Aorta (tissue), 5 donors: ENCODE results near the gene FBXL7. TPM values are rescaled to one million over a fixed set of nuclear protein-coding genes. Genes with fewer than 3 reads are reported as not detected.

Experiments used
- ATAC-seq: fragments of 200-7000 bp; cut with Tn5 transposase; one replicate; pipeline ENCODE4 v1.9.1; 2022; ENCODE audit warnings: moderate library complexity; ENCODE audit not compliant: low FRiP score
- DNase-seq, 2 donors: peaks; one replicate each; pipeline ENCODE4 v3.0.0-alpha.2; 2020
- H3K27ac ChIP-seq, 2 donors: one replicate each; pipeline ENCODE4 v1.5.1; 2013; ENCODE audit warnings: low read length in 2 of 2, mild to moderate bottlenecking in 2 of 2, moderate library complexity in 2 of 2, control low read depth in 1 of 2, inconsistent platforms in 1 of 2, low read depth in 1 of 2
- H3K27me3 ChIP-seq, 2 donors: one replicate each; pipeline ENCODE4 v1.6.1; 2013; ENCODE audit warnings: control low read depth in 1 of 2, low read length in 1 of 2, mild to moderate bottlenecking in 1 of 2, moderate library complexity in 1 of 2; ENCODE audit not compliant: insufficient read depth in 2 of 2, control insufficient read depth in 1 of 2
- H3K36me3 ChIP-seq, 2 donors: one replicate each; pipeline ENCODE4 v1.6.1; 2013; ENCODE audit warnings: control low read depth in 1 of 2, low read length in 1 of 2, mild to moderate bottlenecking in 1 of 2; ENCODE audit not compliant: insufficient read depth in 2 of 2, control insufficient read depth in 1 of 2
- H3K4me1 ChIP-seq, 2 donors: one replicate each; pipeline ENCODE4 v1.6.1; 2013; ENCODE audit warnings: low read length in 2 of 2, control low read depth in 1 of 2, mild to moderate bottlenecking in 1 of 2, moderate library complexity in 1 of 2; ENCODE audit not compliant: insufficient read depth in 2 of 2, control insufficient read depth in 1 of 2
- H3K4me3 ChIP-seq, 2 donors: one replicate each; pipeline ENCODE4 v1.5.1; 2013; ENCODE audit warnings: low read length in 2 of 2, control low read depth in 1 of 2, mild to moderate bottlenecking in 1 of 2
- H3K9me3 ChIP-seq: one replicate; pipeline ENCODE4 v1.6.1; 2013; ENCODE audit warnings: mild to moderate bottlenecking, low read length; ENCODE audit not compliant: control insufficient read depth
- WGBS, 2 donors: extraction: QIAGEN DNeasy Blood & Tissue Kit; methylation state at CpG; one replicate each; pipeline ENCODE4 v1.1.7; 2013; 5-methylcytosine and 5-hydroxymethylcytosine counted together
- intact Hi-C, 2 donors: fragments of 100-400 bp; cut with DNase I; formaldehyde crosslinking; loops; one replicate each; pipeline versions ENCODE4 v1.14.2 to v1.15.0; 2022
- polyA plus RNA-seq, 2 donors: library from polyadenylated mRNA; stranded (reverse); fragments of 200-250 nt; gene quantifications; one replicate each; pipeline ENCODE4 v1.2.3, GENCODE V29; 2013
- total RNA-seq, 2 donors: library from RNA; stranded (reverse); fragmentation: NEBNext Ultra II Directional; extraction: Animal tissue kit (Norgen Biotek cat#: 25700); gene quantifications; one replicate each; pipeline ENCODE4 v1.2.1, GENCODE V29; 2021
- donor health status: healthy with polysubstance abuse.
- donor health status: Bipolar disorder and iron deficiency.
- donor health status: DM: no; HTN: no; CAD: no.
- donor health status: DM: no; HTN: no; CAD: no.
- donor health status: DM: yes; HTN: yes; CAD: no.

The FBXL7 gene
- total and polyA plus RNA-seq, 4 donors: 3.9 to 32.7 (median 14.7) TPM

DNA sequence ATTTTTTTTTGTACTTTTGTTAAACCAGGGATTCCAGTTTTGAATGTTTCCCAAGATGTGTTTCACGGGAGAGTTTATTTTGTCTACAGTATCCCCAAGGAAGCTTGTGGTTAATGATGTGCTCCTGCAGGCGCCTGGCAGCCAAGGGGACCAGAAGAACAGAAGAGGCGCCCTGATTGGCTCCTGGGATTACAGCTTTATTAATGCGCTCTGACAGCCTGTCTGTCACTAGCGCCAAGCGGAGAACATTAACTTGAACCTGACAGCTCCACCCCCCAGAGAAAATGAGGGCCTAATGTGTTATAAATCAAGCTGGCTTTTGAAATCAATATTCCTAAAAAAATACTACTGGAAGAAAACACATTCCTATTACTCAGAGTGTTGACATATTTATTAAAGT, 5.0 kb upstream of the FBXL7 start:
- Histone ChIP-seq H3K27me3 (no peaks in the 10 kb centered on the region), H3K27ac (no peak overlapping the region), H3K36me3 (no peaks in the 10 kb centered on the region), H3K4me1 (no peaks in the 10 kb centered on the region), H3K9me3 (no peaks in the 10 kb centered on the region), H3K4me3 (no peak overlapping the region)
- no peak for ATAC-seq
- WGBS, 2 donors: 87 to 89% methylated on average over 6 of the region's 6 CpGs
- no peak for DNase-seq
- intact Hi-C loops: no loop called here

DNA sequence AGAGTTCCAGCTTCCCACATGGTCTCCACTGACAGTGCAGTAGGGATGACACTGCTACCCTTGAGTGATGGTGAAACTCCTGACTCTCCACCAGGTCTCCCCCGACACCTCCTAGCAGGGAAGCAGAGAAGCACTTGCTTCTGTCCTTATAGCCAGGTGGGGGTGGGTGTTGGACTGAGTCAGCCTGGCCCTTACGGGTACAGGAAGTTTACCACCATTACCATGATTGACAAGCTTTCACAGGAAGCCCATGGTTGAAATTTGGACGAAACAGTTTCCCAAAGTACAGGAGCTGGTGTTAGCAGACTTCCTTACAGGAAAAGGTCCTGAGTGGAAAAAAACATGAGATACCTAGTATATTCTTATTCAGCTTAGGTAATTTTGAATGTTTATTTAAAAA, 3.1 kb upstream of the FBXL7 start:
- no peak overlapping the region for H3K27ac ChIP-seq
- intact Hi-C loops: no loop called here
- DNase-seq (no peak), ATAC-seq (no peak)
- WGBS, 2 donors: 86 to 90% methylated on average over 3 of the region's 3 CpGs
- H3K27me3 ChIP-seq: no peaks in the 10 kb centered on the region
- H3K9me3 ChIP-seq: no peaks in the 10 kb centered on the region
- H3K4me1 ChIP-seq: no peaks in the 10 kb centered on the region
- H3K4me3 ChIP-seq: no peak overlapping the region
- H3K36me3 ChIP-seq: no peaks in the 10 kb centered on the region

DNA sequence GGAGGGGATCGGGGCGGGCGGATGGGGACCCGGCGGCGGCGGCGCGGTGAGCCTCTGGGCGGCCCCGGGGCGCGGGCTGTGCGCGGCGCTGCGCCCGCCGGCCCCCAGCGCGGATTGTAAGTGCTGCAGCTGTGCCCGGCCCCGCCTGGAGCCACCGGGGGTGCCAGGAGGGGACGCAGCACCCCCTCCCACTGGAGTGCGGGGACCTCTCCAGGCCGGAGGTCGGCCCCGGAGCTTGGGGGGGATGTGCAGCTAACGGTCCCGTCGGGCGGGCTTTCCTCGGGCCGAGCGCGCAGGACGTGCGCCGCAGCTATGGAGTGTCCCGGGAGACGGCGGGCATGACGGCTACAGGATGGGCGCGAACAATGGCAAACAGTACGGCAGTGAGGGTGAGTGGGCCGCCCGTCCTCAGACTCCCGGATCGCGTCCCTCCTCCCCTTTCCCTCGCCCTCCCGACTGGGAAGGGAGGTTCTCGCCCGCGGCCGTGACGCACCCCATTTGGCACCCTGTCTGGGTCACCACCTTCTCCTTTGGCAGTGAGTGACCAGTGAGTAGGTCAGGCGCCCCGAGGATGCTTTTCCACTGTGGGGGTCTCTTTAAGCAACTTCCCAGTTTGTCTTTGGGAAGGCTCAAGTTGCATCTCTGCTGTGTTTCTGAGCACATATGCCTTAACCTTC, 483 bp downstream of the FBXL7 start:
- H3K27ac ChIP-seq: peak overlapping the region; percentile 29 to 46
- peak overlapping the region; percentile 89 to 98 for H3K4me3 ChIP-seq
- H3K9me3 ChIP-seq: no peaks in the 10 kb centered on the region
- intact Hi-C loops: loop anchor here (5.0 to 10.0 kb wide), 4 partner anchors 134 to 396 kb away; no protein-coding TSS in a partner anchor
- no peaks in the 10 kb centered on the region for H3K36me3 ChIP-seq
- H3K4me1 ChIP-seq: peaks cover 2 to 9% of the 10 kb centered on the region in 2 donors
- peak; percentile 70 for ATAC-seq
- DNase-seq: peak; percentile 81 to 93
- H3K27me3 ChIP-seq: no peaks in the 10 kb centered on the region
- 0 to 1% methylated on average over 46 to 61 of the region's 61 CpGs for WGBS, 2 donors

DNA sequence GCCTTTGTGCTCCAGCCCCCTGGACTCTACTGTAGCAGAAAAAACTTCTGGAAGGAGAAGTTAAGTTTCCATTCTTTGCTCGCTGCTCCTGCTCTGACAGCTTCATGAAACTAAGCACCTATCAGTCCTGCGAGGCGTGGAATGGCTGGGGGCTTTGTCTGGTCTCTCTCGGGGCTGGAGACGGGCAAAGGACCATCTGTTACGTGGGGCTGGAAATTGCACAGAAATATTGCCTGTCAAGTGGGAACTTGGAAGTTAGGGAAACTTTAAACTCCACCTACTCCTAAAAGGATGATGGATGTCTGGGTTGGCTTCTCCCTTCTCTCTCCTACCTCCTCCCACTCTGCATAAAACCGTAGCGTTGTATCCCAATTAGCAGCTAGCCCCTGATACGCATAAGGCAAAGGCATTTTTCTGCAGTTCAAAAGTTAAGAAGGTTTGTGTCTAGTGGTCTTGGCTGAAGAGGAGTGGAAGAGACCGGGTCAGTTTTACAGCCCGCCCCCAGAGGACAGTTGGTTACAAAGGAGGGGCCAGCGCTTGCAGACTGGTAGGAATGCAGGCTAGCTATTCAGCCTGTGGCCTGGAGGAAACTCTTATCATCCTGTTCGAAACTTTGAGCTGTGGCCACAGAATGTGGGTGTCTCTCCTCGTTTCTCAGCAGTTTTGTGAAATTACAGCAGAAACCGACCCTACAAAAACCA, 1.3 kb downstream of the FBXL7 start:
- intact Hi-C loops: loop anchor here (5.0 to 10.0 kb wide), 4 partner anchors 134 to 396 kb away; no protein-coding TSS in a partner anchor

DNA sequence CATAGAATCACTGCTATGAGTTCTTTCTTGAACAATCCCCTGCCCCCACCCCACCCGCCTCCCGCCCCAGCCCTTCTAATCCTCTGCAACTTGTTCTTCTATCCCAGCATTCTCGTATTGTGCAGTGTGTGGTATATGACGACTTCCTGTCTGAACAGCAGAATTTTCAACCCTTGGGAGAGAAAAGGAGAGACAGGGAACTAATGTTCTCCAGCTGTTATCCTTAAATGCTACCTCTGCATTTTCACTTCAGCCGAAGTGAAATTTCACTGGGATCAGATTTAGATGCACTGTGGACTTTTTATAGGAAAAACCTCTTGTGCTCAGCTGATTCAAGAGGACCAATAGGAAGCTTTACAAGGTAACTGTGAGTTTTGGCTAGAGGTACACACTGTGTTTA, 2.2 kb downstream of the FBXL7 start:
- WGBS, 2 donors: 1 to 4% methylated on average over 5 of the region's 5 CpGs
- Histone ChIP-seq H3K27ac (no peak overlapping the region), H3K4me3 (peak overlapping the region; percentile 89 to 98), H3K36me3 (no peaks in the 10 kb centered on the region), H3K27me3 (no peaks in the 10 kb centered on the region), H3K9me3 (no peaks in the 10 kb centered on the region), H3K4me1 (peaks cover 2 to 9% of the 10 kb centered on the region in 2 donors)
- intact Hi-C loops: loop anchor here (5.0 to 10.0 kb wide), 4 partner anchors 133 to 397 kb away; no protein-coding TSS in a partner anchor
- ATAC-seq (no peak), DNase-seq (no peak)

More for the DNA sequence above, 1.3 kb downstream of the FBXL7 start:
- peak; percentile 58 to 80 for DNase-seq
- WGBS, 2 donors: 0% methylated on average over 15 of the region's 15 CpGs
- peak; percentile 76 for ATAC-seq
- Histone ChIP-seq H3K4me3 (peak overlapping the region; percentile 89 to 98), H3K9me3 (no peaks in the 10 kb centered on the region), H3K27ac (peak overlapping the region in 1 of 2 donors; percentile 29), H3K27me3 (no peaks in the 10 kb centered on the region), H3K4me1 (peaks cover 2 to 9% of the 10 kb centered on the region in 2 donors), H3K36me3 (no peaks in the 10 kb centered on the region)

DNA sequence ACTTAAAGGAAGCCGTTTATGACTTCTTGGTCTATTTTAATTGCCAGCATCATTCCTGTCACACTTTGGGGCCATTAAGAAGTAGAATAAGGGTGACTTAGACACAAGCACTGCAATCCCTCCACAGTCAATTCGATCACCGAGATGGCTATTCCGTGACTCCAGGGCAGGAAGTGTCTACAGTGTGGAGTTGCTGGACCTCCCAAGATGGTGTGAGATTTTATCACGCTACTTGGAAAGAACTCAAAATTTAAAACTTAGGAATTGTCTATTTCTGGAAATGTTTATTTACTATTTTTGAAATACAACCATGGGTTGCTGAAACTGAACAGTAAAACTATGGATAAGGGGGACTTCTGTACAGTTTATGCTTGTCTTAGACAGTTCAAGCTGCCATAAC, 6.2 kb downstream of the FBXL7 start:
- intact Hi-C loops: loop anchor here (10.0 kb wide), 2 partner anchors 129 to 401 kb away; no protein-coding TSS in a partner anchor
- no peaks in the 10 kb centered on the region for H3K27me3 ChIP-seq
- no peaks in the 10 kb centered on the region for H3K9me3 ChIP-seq
- no peak overlapping the region for H3K27ac ChIP-seq
- DNase-seq (no peak), ATAC-seq (no peak)
- H3K4me3 ChIP-seq: no peak overlapping the region
- H3K36me3 ChIP-seq: no peaks in the 10 kb centered on the region
- peaks cover 2 to 14% of the 10 kb centered on the region in 2 donors for H3K4me1 ChIP-seq
- WGBS, 2 donors: 84 to 85% methylated on average over 5 of the region's 5 CpGs

DNA sequence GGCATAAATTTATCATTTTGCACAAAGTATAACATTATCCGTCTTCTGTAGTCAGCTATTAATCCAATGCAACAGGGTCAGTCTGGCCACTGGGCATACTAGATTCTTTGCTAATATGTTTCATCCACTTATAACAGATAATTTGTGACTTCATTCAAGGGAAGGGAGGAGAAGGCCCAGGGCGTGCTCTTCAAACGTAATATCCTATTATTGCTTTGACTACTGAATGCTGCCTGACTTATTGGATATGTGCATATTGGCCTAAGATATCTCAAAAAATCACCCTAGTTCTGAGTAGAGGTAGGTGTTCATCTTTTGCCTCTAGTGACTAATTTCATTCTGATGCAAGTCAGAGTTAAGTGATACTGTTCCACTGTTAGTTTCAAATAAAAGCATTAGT, 6.9 kb downstream of the FBXL7 start:
- WGBS, 2 donors: 93 to 94% methylated on average over 3 of the region's 3 CpGs
- intact Hi-C loops: loop anchor here (10.0 kb wide), 2 partner anchors 128 to 402 kb away; no protein-coding TSS in a partner anchor
- no peaks in the 10 kb centered on the region for H3K27me3 ChIP-seq
- DNase-seq (no peak), ATAC-seq (no peak)
- H3K9me3 ChIP-seq: no peaks in the 10 kb centered on the region
- no peaks in the 10 kb centered on the region for H3K36me3 ChIP-seq
- peaks cover 2 to 16% of the 10 kb centered on the region in 2 donors for H3K4me1 ChIP-seq
- H3K4me3 ChIP-seq: no peak overlapping the region
- H3K27ac ChIP-seq: no peak overlapping the region

DNA sequence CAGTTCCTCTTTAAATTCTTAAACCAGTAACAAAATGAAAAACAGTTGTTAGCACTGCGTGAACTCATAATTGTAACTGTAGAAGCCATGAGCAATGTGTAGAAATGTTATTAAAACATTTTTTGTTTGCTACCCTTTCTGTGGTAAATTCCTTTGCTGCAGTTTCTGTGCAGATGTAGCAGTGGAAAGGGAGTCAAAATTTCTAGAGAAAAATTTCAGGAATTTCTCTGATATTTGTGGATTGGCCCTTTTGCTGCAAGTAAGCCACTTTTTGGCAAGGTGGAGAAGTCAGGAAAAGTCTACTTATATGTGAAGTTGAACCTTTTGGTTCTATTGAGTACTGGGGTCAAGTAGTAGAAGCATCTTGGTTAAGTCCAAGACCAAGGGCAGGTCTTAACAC, 10.1 kb downstream of the FBXL7 start:
- Histone ChIP-seq H3K4me1 (peaks cover 0 to 9% of the 10 kb centered on the region in 2 donors), H3K9me3 (no peaks in the 10 kb centered on the region), H3K4me3 (no peak overlapping the region), H3K36me3 (no peaks in the 10 kb centered on the region), H3K27me3 (no peaks in the 10 kb centered on the region), H3K27ac (no peak overlapping the region)
- no peak for DNase-seq
- no peak for ATAC-seq
- intact Hi-C loops: no loop called here
- 29 to 36% methylated on average over 1 of the region's 1 CpG for WGBS, 2 donors
